CD4-positive, alpha-beta T cell treated with Interleukin-12 subunit alpha and Interleukin-12 subunit beta, for 1 hour (primary cell): ENCODE results near the gene MYO10.

ENCODE experiments used
- DNase-seq: peaks from one replicate; pipeline ENCODE4 v3.0.0-alpha.2; 2020

Gene MYO10

DNA sequence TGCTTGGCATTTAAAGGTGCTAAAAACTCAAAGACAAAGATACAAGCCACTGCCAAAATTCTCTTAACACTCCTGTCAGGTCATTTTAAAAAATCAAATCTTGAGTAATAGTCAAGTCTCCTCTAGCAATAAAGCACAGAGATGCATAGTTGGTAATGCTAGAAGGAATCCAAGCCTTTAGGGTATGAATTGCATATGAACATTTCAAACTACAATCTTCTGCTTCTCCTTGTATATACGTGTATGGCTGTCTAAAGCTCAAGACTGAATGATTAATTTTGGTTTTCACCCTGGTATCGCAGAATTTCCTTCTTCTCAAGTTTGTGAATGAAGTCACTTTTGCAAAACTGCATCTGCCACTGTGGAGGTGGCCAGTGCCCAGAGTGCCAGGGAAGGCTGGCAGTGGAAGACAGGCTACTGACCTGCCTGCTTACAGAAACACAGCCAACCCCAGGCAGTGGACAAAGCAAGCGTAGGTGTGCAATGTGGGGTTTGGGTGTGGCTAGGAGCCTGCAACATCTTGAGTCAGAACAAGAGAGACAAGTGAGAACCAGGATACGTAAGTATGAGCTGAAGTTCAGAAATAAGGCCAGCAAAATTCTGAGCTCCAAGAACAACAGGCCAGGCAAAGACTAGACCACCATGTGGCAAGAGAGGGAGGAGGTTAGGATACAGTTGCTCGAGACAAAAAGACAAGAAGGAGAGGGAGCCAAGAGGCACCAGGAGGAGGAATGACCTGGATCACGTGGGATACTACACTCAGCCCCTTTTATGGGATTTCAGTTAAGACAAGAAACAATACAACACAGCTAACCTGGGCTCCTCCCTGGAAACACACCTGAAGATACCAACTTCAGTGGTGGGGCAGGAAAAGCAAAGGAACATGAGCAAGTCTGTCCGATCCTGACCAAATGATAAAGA, 22.6 kb downstream of the MYO10 start:
- no peak for DNase-seq

DNA sequence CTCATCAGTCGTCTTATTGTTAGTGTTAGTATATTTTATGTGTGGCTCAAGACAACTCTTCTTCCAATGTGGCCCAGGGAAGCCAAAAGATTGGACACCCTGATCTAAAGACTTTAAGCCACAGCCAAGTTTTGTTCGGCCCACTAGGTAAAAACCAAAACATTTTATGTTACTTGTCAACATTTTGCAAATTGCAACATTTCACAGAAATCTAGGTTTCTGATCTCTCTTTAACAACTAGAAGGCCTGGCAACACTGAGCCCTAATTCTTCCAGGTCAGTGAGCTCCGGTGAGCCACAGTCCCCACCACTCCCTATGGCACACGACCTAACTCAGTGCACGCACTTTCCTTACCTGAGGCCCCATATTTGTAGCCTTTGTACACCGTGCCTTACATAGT, 24.0 kb downstream of the MYO10 start:
- no peak for DNase-seq

- no peak for DNase-seq
These were observed 26.6 kb downstream of the MYO10 start for GRCh38 chr5:16909464-16909863.

DNA sequence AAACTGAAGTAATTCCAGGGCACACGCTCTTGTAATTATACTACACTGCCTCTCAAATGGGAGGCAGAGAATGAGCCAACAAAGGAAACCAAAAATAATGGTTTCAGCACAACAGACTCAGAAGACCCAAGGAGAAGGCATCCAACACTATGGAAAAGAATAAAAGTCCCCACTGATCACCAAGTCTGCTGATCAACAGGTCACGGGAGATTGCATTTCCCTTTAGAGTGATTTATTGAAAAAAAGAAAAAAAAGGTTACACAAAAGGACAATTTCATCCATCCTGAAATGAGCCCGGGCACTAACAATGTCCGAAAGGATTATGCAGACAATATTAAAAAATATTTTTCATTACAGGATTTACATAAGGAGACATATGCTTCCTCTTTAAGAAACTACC, 28.8 kb downstream of the MYO10 start:
- no peak for DNase-seq

- no peak for DNase-seq
These were observed 29.8 kb downstream of the MYO10 start for GRCh38 chr5:16906255-16906654.

- no peak for DNase-seq
These were observed 32.4 kb downstream of the MYO10 start for GRCh38 chr5:16903480-16904300.

DNA sequence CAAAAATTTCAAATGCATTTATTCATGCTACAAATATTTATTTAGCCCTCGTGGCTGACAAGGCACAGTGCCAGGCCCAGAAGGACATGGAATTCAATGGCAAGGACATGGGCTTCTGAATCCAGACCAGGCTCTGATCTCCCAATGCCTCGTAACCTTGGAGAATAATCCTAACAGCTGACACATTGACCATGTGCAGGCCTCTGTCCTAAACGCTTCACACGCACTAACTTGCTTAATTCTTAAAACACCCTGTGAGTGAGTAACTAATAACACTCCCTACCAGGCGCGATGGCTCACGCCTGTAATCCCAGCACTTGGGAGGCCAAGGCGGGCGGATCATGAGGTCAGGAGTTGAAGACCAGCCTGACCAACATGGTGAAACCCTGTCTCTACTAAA, 33.2 kb downstream of the MYO10 start:
- no peak for DNase-seq

GRCh38 chr5:16901021-16901644, 35.0 kb downstream of the MYO10 start:
- DNase-seq, result no peak

DNA sequence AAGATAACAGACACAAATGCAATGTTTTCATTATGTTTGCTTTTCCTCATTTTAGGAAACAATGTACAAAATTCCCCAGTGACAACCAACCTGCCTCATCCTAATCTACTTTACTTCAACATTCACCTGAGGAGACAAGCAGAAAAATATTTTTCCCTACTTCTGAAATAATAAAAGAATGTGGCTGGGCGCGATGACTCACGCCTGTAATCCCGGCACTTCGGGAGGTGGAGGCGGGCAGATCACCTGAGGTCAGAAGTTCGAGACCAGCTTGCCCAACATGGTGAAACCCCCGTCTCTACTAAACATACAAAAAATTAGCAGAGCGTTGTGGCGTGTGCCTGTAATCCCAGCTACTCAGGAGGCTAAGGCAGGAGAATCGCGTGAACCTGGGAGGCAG, 36.9 kb downstream of the MYO10 start:
- no peak for DNase-seq

GRCh38 chr5:16897800-16898199, 38.3 kb downstream of the MYO10 start:
- no peak for DNase-seq

- no peak for DNase-seq
These were observed 38.8 kb downstream of the MYO10 start for GRCh38 chr5:16897284-16897704.

- no peak for DNase-seq
These were observed 39.3 kb downstream of the MYO10 start for GRCh38 chr5:16896767-16897166.

DNA sequence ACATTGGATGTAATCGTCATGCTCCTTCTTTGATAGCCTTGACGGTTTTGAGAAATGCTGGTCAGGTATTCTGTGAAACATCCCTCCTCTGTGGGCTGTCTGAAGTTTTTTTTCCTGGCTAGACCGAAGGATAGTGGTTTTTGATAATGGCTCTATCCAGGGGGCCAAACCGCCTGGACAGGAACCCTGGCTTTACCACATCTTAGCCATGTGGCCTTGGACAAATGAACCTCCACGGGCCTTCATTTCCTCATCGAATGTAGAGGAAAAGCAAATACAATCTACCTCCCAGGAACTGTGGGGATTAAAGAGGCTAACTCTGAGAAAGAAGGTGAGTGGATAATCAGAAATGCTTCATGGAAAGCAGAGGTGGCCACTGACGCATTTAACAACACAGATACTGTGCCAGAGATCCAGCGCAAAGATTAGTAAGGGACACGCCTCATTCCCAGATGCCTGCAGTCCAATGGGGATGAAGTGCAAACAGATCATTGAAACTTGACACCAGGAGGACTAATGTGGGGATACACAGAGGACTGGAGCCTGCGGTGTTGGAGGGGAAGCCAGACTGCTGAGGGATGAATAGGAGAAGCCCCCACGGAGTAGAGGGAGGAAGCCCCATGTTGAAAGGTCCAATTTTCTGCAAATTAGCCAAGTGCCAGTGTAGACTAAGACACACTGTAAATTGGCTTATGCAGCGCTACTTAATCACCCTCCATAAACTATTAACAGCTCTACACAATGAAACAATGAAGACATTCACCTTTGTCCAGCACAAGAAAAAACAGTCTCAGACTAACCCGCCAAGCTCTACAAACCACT, 41.6 kb downstream of the MYO10 start:
- DNase-seq, result no peak

DNA sequence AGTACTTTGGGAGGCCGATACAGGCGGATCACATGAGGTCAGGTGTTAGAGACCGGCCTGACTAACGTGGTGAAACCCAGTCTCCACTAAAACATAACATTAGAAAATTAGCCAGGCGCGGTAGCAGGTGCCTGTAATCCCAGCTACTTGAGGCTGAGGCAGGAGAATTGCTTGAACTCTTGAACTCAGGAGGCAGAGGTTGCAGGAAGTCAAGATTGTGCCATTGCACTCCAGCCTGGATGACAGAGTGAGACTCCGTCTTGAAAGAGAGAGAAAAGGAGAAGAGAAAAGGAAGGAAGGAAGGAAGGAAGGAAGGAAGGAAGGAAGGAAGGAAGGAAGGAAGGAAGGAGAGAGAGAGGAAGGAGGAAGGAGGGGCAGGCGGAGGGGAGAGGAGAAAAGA, 45.1 kb downstream of the MYO10 start:
- no peak for DNase-seq

DNA sequence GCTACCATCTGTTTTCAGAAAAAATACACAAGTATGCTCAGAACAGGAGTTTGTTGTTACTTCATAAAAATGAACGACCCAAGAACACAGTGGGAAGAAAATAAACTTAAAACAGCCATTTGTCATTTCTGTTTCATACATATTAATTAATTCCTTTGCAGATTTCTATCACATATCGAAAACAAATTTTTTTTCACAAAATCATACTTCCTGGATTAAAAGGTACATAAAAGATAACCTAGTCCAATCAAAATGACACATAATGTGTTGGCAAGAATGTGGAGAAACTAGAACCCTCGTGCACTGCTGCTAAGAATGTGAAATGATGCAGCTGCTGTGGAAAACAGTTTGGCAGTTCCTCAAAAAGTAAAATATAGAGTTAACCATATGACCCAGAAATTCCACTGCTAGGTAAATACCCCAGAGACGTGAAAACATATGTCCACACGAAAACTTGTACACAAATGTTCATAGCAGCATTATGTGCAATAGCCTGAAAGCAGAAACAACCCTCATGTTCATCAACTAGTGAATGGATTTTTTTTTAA, 46.0 kb downstream of the MYO10 start:
- no peak for DNase-seq

- no peak for DNase-seq
These were observed 46.7 kb downstream of the MYO10 start for GRCh38 chr5:16889203-16889971.

DNA sequence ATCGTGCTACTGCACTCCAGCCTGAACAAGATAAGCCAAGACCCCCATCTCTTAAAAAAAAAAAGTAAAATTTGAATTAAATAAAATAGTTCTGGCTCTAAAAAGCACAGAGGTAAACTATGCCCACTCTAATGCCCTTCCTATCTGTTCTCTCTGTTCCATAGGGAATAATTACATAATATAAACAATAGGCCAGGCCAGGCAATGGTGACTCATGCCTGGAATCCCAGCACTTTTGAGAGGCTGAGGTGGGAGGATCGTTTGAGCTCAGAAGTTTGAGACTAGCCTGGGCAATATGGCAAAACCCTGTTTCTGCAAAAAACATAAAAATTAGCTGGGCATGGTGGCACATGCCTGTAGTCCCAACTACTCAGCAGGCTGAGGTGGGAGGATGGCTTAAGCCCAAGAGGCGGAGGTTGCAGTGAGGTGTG, 47.4 kb downstream of the MYO10 start:
- DNase-seq, result no peak

DNA sequence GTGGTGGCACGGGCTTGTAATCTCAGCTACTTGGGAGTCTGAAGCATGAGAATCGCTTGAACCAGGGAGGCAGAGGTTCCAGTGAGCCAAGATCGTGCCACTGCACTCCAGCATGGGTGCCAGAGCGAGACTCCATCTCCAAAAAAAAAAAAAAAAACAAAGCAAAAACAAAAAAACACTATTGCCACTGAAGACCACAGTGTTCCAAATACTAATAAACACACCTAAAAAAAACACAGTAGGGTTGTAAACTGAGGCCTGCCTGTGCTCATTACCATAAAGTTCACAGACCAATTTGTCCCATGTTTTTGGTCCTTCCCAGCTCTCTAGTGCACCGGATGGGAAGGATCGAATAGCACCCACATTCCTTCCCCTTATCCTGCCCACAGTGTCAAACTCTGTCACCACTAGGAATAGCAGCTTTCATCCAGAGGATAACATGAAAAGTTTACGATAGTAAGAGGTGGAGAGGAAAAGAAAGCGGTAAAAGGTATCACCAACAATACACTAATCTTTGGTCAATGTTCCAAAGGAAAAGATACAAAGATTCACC, 49.2 kb downstream of the MYO10 start:
- DNase-seq, result no peak

DNA sequence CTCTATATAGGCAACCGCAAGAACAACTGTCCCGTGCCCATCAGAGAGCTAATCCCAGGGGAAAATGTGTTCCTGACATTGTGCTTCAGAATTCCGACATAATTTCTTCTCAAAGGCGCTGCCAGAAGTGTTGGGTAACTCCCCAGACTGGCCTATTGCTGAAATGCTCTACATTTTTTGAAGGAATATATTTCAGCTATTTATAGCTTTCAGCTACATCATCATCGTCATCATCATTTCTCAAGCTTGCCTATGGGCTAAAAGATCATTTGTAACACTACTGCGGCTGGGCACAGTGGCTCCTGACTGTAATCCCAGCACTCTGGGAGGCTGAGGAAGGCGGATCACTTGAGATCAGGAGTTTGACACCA, 49.7 kb downstream of the MYO10 start:
- no peak for DNase-seq

GRCh38 chr5:16885635-16886365, 50.3 kb downstream of the MYO10 start:
- no peak for DNase-seq

- DNase-seq, result no peak
These were observed 51.5 kb downstream of the MYO10 start for GRCh38 chr5:16884595-16884994.
